Measurements from ENCODE around the gene SNAP29. TPM values are rescaled to one million over a fixed set of nuclear protein-coding genes. Genes with fewer than 3 reads are reported as not detected.

The SNAP29 gene
- total and polyA plus RNA-seq, 9 of the 15 experiments (the other 6 are each of a cell fraction or from before 2014, with no cell fraction given), result 19.5 to 250 (median 75.9) TPM

- POLR2A ChIA-PET, result interaction anchor here (0.6 to 9.2 kb wide), 5 partner anchors 8 to 1115 kb away, joined by 3 to 93 read pairs (median 8); no protein-coding TSS in a partner anchor
- Histone ChIP-seq H2AFZ (ENCODE audit: low read depth, low read length) (no peak overlapping the region), H3K9ac (ENCODE audit: insufficient read depth in 1 of 2, low read depth in 2 of 2, low read length in 2 of 2) (0 out of 4 replicates have a peak overlapping the region, but pooled peaks of 1 of the 2 experiments have one; percentile 1), H3K4me3 (no peak overlapping the region), H3K79me2 (ENCODE audit: control insufficient read depth, insufficient read depth, low read length) (peaks cover 10% of the 10 kb centered on the region; the same call in 2 of the 3 replicates), H4K20me1 (replicated peaks; ENCODE audit: control insufficient read depth, insufficient read depth, low read length) (peaks cover 3% of the 10 kb centered on the region; the same call in 1 of the 2 replicates), H3K27me3 (ENCODE audit: control insufficient read depth in 2 of 2, insufficient read depth in 2 of 2, low read length in 2 of 2) (no peaks in the 10 kb centered on the region), H3K36me3 (ENCODE audit: control insufficient read depth, insufficient read depth, low read length) (peaks cover 53% of the 10 kb centered on the region), H3K9me3 (replicated peaks; ENCODE audit: control insufficient read depth, insufficient read depth, low read depth, low read length) (no peaks in the 10 kb centered on the region), H3K9me1 (ENCODE audit: control insufficient read depth, insufficient read depth, low read length) (no peaks in the 10 kb centered on the region), H3K4me2 (ENCODE audit: insufficient read depth, low read length) (no peak overlapping the region), H3K27ac (ENCODE audit: extremely low read depth, low read depth, low read length) (no peak overlapping the region), H3K4me1 (replicated peaks in 1 of 2; ENCODE audit: control insufficient read depth in 2 of 2, insufficient read depth in 2 of 2, low read length in 2 of 2) (peaks cover 0 to 3% of the 10 kb centered on the region in 2 experiments; a peak in 1 of 5 replicates)
- intact Hi-C loops (cut with micrococcal nuclease) (no loop called here), in situ Hi-C loops (cut with MboI) (no loop called here)
- no TSS peak for BruUV-seq (replicated peaks)
- ATAC-seq (no peak), FAIRE-seq (no peak), DNase-seq (ENCODE audit: extremely low read depth in 1 of 4, low spot score in 3 of 4) (peak in 2 of 4 experiments; percentile 22 to 46)
- CTCF ChIA-PET (ENCODE audit: low intra/inter-chr PET ratio), result no interaction called here
- WGBS (ENCODE audit: insufficient coverage, low coverage, missing lambda C conversion rate), result 93% methylated on average over 6 of the region's 6 CpGs
- 0 out of 2 replicates have a peak, but pooled peaks have one; percentile 20 for TF ChIP-seq IRF2 (CRISPR knock-in tag; IDR thresholded peaks at IDR 0.05)
- TF ChIP-seq CEBPG (CRISPR knock-in tag; IDR thresholded peaks at IDR 0.05), result peak; percentile 13; the same call in 1 of the 2 replicates
- no peak for TF ChIP-seq CEBPG (tag; conservative IDR thresholded peaks at IDR 0.05 in 1 of 2, IDR thresholded peaks at IDR 0.05 in 1 of 2)
- no peak for TF ChIP-seq NCOR1 (IDR thresholded peaks at IDR 0.05)
- TF ChIP-seq RAD51 (IDR thresholded peaks at IDR 0.05; ENCODE audit: borderline replicate concordance, low read depth), result no peak
- no peak for TF ChIP-seq HINFP (tag; conservative IDR thresholded peaks at IDR 0.05; ENCODE audit: low read depth)
- no peak for TF ChIP-seq FUS (optimal IDR thresholded peaks at IDR 0.05; ENCODE audit: low read depth, low read length)
- no peak for TF ChIP-seq CAMTA2 (CRISPR knock-in tag; conservative IDR thresholded peaks at IDR 0.05)
- TF ChIP-seq HSF4 (CRISPR knock-in tag; IDR thresholded peaks at IDR 0.05; ENCODE audit: borderline replicate concordance), result no peak
- no peak for TF ChIP-seq NR4A1 (CRISPR knock-in tag; IDR thresholded peaks at IDR 0.05)
- no peak for TF ChIP-seq NR4A1 (tag; IDR thresholded peaks at IDR 0.05)
- TF ChIP-seq TRIM25 (IDR thresholded peaks at IDR 0.05; ENCODE audit: borderline replicate concordance), result no peak
- no peak for TF ChIP-seq HDAC1 (IDR thresholded peaks at IDR 0.05)
- no peak for TF ChIP-seq SREBF2 (CRISPR knock-in tag; IDR thresholded peaks at IDR 0.05)
- TF ChIP-seq HEY1 (CRISPR knock-in tag; IDR thresholded peaks at IDR 0.05; ENCODE audit: borderline replicate concordance), result no peak
- no peak for TF ChIP-seq BDP1 (IDR thresholded peaks at IDR 0.05; ENCODE audit: insufficient read depth, insufficient read length)
- no peak for TF ChIP-seq PPARD (CRISPR knock-in tag; IDR thresholded peaks at IDR 0.05)
- TF ChIP-seq ZBTB34 (CRISPR knock-in tag; IDR thresholded peaks at IDR 0.05), result no peak
- no peak for TF ChIP-seq MEF2A (IDR thresholded peaks at IDR 0.05; ENCODE audit: control insufficient read depth, low read depth, low read length)
Measured at GRCh38 chr22:20833225-20833665, 25.6 kb upstream of the SNAP29 start.
